RCC 7860 (cell line): ENCODE measurements around the gene CDPF1.

ENCODE experiments used
- DNase-seq: peaks from one replicate; pipeline ENCODE4 v3.0.0-alpha.2; 2015; ENCODE audit warnings: low spot score
- FAIRE-seq: peaks from 2 replicates; lab custom pipeline; 2012; peaks lifted over from hg19 to GRCh38; lab: Jason Lieb, UNC

The CDPF1 gene

GRCh38 chr22:46259374-46259773 lies 9.3 kb upstream of the CDPF1 start:
- no peak for FAIRE-seq
- DNase-seq = no peak

DNA sequence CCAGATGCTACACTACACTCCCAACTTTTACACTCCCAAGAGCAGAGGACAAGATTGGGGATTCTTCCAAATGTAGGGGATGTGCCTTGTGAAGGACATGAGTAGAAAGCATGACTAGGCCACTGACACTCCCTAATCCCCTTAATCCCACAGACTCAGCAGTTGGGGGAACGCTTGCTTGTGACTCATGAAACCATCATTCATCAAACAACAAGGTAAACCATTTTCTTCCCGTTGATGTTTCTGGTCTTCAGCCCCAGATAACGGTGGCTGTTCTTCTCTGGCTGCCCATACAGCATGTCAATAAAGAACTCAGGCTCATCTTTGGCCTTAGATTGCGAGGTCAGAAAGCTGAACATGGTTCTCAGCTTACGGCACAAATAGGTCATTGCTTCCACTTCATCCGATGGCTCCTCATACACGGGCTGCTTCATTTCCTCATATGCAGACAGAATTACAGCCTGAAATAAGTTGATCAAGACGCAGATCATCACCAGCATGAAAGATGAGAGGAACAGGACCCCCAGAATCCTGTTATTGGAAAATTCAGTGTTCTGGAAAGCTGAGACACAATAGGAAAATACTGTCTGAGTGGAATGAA lies 6.4 kb upstream of the CDPF1 start:
- DNase-seq (peak; percentile 45), FAIRE-seq (peak; percentile 45)

GRCh38 chr22:46251816-46252380 lies 1.8 kb upstream of the CDPF1 start:
- FAIRE-seq (no peak), DNase-seq (no peak)

- no peak for FAIRE-seq
- DNase-seq = no peak
These were observed 1.2 kb upstream of the CDPF1 start for GRCh38 chr22:46251266-46251665.

DNA sequence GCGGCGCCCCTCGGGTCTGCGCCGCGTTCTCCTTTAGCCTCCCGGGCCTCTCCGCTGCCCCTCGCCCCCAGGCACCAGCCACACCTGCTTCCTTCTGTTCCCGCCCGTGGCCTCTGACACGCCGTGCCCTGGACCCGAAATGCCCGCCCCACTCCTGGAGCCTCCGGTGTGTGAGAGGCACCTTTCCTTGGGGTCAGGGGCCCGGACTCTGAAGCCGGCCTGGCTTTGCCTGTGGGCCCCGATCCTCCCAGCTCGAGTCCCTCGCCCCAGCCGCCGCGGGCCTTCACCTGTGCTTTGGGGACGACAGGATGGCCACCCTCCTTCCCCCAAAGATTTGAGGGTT lies 661 bp upstream of the CDPF1 start:
- no peak for FAIRE-seq
- DNase-seq = no peak

- DNase-seq = no peak
- no peak for FAIRE-seq
These were observed 2.6 kb downstream of the CDPF1 start for GRCh38 chr22:46247443-46247975.

- DNase-seq (no peak), FAIRE-seq (no peak)
These were observed 3.9 kb downstream of the CDPF1 start for GRCh38 chr22:46246178-46246577.

DNA sequence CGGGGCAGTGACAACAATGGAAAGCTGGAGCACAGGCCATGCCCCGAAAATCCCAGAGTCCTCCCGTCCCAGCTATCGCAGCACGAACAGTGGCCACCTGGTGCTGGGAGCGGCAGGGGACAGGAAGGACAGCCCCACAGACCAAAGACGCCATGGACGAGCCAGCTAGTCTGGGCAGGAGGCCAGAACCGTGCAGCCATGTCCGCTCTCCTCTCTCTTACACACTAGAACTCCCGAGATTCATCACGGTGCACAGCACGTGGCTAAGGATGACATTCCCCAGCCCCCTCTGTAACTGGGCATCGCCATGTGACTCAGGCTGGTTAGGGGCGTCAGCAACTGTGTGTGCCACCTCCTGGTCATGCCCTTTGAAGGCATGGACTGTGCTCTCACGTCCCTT lies 4.6 kb downstream of the CDPF1 start:
- DNase-seq = no peak

DNA sequence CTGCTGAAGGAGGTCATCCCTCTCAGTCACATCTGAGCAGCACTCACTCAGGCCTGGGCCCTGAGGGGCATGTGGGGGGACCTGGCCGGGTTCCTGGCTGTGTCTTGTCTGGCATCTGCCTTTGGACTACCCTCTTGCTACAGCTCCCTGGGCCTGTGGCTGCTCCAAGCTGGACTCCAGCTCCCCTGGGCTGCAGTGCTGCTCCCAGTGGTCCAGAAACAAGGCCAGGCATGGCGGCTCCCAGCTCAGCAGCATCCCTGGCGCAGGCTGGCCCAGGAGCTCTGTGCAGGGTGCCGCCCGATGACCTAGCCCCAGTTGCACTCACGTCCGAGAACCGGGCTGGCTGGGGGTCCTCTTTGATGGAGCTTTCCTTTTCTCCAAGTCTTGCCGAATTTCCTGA lies 5.3 kb downstream of the CDPF1 start:
- DNase-seq = no peak
- FAIRE-seq = no peak

More for the DNA sequence above, 4.6 kb downstream of the CDPF1 start:
- FAIRE-seq = no peak

GRCh38 chr22:46242076-46242475 lies 8.0 kb downstream of the CDPF1 start:
- no peak for DNase-seq
- no peak for FAIRE-seq

DNA sequence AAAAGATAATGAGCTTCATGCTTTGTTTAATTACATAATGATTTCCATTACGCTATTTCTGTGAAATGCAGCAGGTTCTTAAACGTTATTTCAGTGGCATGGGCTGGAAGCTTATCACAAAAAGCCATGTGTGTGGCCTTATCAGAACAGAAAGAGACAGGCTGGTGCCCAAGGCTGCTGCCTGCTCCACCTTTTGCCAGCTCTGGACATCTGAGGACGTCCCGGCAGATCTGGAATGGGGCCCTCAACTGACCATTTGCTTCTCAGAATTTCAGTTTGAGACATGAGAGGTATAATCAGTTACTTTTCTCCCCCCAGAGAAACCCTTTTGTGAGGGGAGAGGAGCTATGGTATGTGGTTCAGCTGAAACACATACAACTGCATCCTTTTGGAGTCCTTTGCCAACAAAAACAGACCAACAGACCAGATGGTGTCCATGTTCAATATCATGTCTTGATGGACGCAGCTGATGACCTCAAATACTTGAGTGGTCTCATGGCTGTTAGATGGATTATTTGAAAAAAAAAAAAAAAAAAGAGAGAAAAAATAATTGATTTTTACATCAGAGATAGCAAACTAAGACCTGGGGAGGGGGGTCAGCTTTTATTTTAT lies 8.6 kb downstream of the CDPF1 start:
- no peak for DNase-seq
- no peak for FAIRE-seq

GRCh38 chr22:46240907-46241306 lies 9.2 kb downstream of the CDPF1 start:
- FAIRE-seq (no peak), DNase-seq (no peak)

- DNase-seq (no peak), FAIRE-seq (no peak)
These were observed 9.6 kb downstream of the CDPF1 start for GRCh38 chr22:46240506-46240905.

GRCh38 chr22:46240073-46240472 lies 10.0 kb downstream of the CDPF1 start:
- DNase-seq = no peak

GRCh38 chr22:46239261-46240048 lies 10.6 kb downstream of the CDPF1 start:
- no peak for DNase-seq

More at GRCh38 chr22:46240073-46240472, 10.0 kb downstream of the CDPF1 start:
- no peak for FAIRE-seq

GRCh38 chr22:46238541-46238940 lies 11.6 kb downstream of the CDPF1 start:
- no peak for FAIRE-seq
- DNase-seq = no peak

More at GRCh38 chr22:46239261-46240048, 10.6 kb downstream of the CDPF1 start:
- FAIRE-seq = no peak

GRCh38 chr22:46237453-46238124 lies 12.5 kb downstream of the CDPF1 start:
- FAIRE-seq = no peak
- no peak for DNase-seq

DNA sequence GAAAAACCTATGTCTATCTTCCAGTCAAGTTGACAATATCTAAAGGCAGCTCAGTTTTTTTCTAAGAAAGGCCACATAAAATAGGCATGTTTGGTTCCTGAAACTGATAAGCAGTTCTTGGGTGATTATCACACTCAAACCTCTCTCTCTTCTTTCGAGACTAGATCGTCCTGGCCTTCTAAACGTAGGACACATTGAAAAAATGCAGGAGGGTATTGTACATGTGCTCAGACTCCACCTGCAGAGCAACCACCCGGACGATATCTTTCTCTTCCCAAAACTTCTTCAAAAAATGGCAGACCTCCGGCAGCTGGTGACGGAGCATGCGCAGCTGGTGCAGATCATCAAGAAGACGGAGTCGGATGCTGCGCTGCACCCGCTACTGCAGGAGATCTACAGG lies 15.1 kb downstream of the CDPF1 start:
- DNase-seq (no peak), FAIRE-seq (no peak)

- FAIRE-seq (no peak), DNase-seq (peak; percentile 32)
These were observed 16.9 kb downstream of the CDPF1 start for GRCh38 chr22:46233231-46233630.

- DNase-seq (no peak), FAIRE-seq (no peak)
These were observed 19.7 kb downstream of the CDPF1 start for GRCh38 chr22:46230262-46230901.

GRCh38 chr22:46229701-46230100 lies 20.4 kb downstream of the CDPF1 start:
- DNase-seq = no peak

More at GRCh38 chr22:46229701-46230100, 20.4 kb downstream of the CDPF1 start:
- no peak for FAIRE-seq
